Activated CD8-positive, alpha-beta memory T cell treated with anti-CD3 and anti-CD28 coated beads for 24 hours (primary cell): Measurements from ENCODE around the gene CDK18.
"Not testable (repeated sequence)": the region's sequence is repeated elsewhere in the genome, so short reads cannot be mapped to it uniquely, and the experiment has no call there.

Experiments used
- DNase-seq: peaks from one replicate; pipeline ENCODE4 v3.0.0-alpha.2; 2020

Gene CDK18

GRCh38 chr1:205481629-205482151 is 22.8 kb upstream of the CDK18 start:
- DNase-seq = peak; percentile 72

GRCh38 chr1:205482587-205482986 is 21.9 kb upstream of the CDK18 start:
- not testable (repeated sequence) for DNase-seq

- no peak for DNase-seq
These were observed 21.1 kb upstream of the CDK18 start for GRCh38 chr1:205483372-205483771.

DNA sequence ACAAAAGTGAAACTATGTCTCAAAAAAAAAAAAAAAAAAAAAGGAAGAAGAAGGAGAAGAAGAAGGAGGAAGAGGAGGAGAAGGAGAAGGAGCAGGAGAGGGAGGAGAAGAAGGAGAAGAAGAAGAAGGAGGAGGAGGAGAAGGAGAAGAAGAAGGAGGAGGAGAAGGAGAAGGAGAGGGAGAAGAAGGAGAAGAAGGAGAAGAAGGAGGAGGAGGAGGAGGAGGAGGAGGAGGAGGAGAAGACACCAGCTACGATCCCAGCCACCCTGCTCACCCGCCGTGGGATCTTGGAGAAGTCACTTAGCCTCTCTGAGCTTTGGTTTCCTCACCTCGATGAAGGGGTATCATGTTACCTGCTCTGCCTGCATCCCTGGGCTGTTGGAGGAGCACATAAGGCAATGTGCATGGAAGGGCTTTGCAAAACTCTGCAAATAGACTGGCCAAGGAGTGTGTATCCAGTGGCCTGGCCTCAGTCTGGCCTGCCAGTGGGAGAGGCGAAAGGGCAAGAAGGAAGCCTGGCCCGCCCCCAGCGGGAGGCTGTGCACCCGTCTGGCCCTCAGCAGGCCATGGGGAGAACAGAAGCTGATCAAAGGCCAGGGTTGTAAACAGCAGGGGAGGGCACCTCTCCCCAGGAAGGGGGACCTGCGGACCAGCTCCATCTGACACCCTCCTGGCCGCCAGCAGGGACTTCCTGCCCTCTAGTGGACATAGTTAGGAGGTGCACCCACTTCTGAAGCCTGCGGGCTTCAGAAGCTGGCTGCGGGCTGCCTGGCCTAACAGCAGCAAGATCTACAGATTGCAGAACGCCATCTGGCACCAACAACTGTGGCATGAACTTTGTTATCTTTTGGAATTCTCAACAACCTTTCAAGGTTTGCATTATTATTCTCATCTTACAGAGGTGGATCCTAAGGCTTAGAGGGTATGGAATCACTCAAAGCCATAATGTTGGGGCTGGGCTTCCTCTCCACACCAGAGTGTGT is 19.2 kb upstream of the CDK18 start:
- DNase-seq = peak; percentile 82

DNA sequence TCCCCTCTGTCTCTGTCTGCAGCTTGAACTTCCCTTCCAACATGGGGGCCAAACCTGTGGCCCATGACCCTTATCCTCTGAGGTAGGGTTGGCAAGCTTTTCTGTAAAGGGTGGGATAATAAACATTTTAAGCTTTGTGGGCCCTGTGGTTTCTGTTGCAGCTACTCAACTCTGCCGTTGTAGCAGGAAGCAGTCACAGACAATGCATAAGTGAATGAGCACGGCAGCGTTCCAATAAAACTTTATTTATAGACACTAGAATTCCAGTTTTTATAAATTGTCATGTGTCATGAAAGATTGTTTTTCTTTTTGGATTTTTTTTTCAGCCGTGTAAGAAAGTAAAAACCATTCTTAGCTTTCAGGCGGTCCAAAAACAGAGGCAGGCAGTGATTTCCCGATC is 18.2 kb upstream of the CDK18 start:
- no peak for DNase-seq

- DNase-seq = peak; percentile 71
These were observed 16.3 kb upstream of the CDK18 start for GRCh38 chr1:205488074-205488723.

DNA sequence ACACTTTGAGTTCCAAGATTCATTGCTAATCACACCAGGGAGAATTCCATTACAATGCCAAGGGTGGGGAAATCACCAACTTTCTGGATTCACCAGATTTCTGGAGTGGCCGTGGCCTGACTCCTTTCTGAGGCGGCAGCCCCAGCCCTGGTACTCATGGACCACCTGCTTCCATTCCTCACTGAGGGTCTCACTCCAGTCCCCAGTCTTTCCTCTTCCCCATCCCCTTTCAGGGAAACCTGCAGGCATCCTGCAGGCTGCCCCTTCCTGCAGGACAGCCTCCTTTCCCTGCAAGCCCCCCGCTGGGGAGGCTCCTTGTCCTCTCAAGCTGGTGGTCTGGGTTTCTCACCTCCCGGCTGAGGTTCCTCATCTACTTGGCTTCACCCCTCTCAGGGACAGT is 12.7 kb upstream of the CDK18 start:
- DNase-seq = no peak

DNA sequence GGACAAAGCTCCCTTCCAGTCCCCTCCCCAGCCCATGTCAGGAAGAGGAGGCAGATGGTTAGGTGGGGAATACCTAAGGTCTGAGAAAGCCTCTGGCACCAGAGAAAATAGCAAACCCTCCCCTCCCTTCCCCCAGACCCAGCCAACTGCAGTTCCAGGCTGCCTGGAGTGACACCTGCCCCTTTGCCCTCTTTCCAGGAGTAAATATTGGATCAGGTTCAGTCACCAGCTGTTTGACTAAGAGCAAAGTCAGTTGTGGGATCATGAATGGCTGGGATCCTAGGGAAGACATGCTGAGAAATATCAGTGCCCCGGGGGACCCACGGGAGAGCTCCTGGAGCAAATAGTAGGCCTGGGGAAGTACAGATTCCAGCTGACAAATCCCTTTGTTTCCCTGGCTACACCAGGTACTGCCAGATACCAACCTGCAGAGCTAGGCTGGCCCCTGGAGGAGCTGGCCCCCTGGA is 12.2 kb upstream of the CDK18 start:
- DNase-seq = no peak

GRCh38 chr1:205492774-205493173 is 11.7 kb upstream of the CDK18 start:
- no peak for DNase-seq

DNA sequence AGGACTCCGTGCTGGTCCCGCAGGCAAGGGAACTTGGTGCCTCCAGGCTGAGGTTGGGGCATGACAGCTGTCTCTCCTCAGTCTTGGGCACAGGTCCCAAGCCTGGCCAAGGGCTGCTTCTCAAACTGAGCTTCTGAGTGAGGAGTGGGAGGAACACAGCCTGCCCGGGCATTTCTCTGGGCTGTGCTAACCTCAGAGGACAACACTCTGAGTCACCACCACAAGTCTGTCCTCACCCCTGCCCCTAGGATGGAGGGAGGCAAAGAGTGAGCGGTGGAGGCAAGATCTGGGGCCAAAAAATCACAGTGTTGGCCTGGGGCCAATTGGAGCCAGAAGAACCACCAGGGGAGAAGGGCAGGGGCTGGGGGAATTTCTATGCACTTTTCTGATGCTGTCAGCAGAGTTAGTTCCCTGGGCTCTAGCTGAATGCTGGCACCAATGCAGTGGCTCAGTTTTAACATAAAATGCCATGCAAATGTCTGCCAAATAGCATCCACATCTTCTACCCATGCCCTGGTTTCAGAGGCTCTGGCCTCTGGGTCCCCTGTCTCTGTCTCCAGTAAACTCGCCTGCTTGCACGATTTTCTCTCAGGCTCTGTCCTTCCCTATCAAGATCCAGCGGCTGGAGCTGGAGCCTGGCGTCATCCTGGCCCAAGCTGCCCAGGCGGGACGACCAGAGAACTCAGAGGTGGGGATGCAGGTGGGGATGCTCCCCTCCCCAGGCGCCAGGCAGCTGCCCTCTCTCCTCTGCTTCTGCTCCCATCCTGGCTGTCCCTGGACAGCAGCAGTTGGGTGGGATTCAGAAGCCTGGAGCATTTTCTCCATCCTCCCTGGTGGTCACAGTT is 11.0 kb upstream of the CDK18 start:
- no peak for DNase-seq

DNA sequence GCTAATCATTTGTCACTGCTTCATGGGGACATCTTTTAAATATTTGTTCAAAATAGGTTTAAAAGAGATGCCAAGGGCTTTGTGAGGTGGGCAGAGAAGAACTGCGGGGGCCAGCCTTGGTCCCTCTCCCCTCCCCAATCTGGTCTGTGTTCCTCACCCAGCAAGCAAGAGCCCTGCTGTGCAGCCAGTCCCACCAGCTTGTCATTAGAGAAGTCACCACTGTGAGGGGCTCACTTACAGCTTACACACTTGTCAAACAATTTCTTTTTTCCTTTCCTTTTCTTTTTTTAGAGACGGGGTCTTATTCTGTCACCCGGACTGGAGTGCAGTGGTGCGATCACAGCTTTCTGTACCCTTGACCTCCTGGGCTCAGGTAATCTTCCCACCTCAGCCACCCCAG is 10.4 kb upstream of the CDK18 start:
- DNase-seq = no peak

- no peak for DNase-seq
These were observed 9.1 kb upstream of the CDK18 start for GRCh38 chr1:205495237-205495823.

DNA sequence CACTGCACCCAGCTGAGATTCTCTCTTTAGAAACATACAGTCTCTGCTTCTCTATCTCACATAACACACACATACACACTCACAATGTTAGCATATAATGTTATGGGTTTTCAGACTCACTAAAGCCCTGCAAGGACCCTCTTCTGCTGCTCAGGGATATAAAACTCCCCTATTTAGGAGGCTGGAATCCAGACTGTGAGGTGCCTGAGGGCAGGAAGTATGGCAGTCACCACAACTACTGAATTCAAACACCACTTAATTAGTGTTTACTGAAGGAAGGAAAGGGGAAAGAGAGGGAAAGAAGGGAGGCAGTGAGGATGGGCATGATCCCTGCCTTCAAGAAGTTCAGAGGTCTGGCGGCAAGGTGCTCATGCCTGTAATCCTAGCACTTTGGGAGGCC is 7.8 kb upstream of the CDK18 start:
- DNase-seq = no peak

- DNase-seq = no peak
These were observed 7.1 kb upstream of the CDK18 start for GRCh38 chr1:205497351-205497750.

GRCh38 chr1:205499789-205500188 is 4.7 kb upstream of the CDK18 start:
- DNase-seq = no peak

DNA sequence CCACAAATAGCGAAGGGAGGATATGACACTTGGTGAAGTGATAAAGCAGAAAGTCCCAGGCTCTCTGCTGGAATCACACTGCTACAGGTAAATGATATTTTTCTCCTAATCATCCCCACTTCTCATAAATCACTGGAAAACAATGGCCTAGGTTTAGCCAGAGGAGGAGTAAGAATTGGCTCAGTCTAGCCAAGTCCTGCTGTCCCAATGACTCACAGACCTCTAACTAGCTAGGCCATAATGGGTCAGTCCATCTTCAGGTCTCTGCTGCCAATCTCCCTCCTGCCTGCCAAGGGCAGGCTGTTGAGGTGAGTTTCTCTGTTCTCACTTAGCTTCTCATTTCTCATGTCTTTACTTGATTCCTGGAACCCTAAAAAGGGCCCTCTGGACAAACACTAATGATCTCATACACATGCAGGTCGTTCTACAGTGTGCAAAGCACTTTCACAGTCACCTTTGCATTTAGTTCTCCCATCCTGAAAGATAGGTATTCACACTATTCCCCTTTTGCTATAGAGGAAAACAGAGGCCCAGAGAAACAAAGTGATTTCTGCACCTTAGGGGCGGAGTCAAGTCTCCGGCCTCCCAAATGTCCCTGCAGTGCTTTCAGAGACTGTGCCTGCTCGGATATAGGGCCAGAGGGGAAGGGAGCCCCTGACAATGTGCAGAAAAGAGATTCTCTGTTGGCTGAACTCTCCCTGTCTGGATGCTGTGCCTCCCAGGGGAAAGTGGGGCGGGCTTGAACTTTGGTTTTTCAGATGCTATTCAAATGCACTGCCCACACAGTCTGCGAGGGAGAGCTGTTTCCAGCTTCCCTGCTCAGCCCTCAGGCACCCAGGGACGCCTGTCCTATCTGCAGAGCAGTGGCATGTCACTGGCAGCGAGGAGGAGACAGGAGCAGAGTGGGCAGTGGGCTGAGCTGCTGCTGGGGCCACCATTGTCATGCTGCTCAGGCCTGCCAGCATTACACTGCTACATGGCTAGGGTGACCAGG is 3.9 kb upstream of the CDK18 start:
- DNase-seq = no peak

GRCh38 chr1:205502111-205502810 is 2.2 kb upstream of the CDK18 start:
- no peak for DNase-seq

DNA sequence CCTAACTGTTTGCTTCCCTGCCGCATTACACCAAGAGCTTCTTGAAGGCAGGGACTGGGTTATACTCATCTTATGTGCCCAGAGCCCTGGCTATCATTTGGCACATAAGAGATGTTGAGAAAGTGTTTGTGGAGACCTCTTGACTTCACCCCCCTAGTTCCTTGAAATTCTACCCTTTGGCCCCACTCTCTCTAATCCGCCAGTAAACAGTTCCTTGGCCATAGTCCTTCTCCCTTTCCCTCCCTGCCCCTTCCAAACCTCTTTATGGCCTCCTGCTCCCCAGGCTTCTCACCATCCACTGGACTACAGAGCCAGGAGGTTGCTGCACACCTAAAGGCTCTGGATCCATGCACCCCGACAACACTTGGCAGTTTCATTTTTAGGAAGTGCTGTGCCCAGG is 1.5 kb upstream of the CDK18 start:
- no peak for DNase-seq

DNA sequence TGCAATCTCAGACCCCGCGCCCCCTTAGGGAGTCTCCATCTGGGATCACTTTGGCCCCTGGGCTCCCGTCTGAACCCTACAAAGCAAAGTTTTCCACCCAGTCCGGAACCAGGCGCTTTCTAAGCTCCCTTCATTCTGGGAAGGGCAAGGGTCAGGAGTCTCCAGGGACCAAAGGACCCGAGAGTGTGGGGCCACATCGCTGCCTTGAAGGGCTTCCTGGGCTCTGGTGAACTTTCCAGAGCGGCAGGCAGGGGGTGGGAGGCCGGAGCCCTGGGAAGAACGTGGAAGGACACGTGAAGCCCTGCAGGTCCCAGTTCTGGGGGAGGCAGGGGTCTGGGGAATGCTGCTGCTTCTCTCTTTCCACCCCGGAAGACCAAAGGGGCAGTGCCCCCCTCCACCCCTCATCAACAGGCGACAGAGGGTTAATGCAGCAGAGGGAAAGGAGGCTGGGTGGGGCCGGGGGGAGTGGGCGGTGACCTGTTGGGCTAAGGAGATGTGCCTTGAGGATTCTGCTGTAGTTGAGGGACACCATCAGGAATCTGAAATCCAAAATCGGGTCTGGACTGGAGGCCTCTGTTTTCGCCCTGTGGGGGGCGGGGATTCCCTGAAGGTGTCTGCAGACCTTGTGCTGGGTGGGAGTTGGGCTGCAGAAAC is 734 bp downstream of the CDK18 start:
- DNase-seq = peak; percentile 64

- no peak for DNase-seq
These were observed 1.3 kb downstream of the CDK18 start for GRCh38 chr1:205505791-205506190.
